ENCODE measurements around the gene ZDHHC14. TPM values are rescaled to one million over a fixed set of nuclear protein-coding genes. Genes with fewer than 3 reads are reported as not detected.

The ZDHHC14 gene
- total and polyA plus RNA-seq, 2 of the 8 experiments (the other 6 are each of a cell fraction or from before 2014, with no cell fraction given): 2.9 to 5.3 TPM

DNA sequence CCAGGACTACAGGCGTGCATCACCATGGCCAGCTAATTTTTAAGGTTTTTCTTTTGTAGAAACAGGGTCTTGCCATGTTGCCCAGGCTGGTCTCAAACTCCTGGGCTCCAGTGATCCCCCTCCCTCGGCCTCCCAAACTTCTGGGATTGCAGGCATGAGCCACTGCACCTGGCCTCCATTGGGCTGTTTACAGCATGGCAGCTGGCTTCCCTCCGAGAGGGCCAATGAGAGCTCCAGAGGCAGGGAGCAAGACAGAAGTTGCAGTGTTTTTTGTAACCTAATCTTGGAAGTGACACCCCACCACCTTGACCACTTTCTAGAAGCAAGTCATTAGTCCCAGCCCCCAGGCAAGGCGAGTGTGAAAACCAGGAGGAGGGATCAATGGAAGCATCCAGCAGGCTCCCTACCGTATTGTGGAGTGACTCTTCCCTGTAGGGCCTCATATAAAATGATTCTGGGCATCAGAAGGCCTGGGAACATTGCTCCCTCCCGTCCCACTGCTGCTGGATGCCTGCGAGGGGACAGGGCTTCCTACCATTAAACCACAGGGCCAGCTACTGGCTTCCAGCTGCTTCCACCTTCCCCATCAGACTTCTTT, 144.4 kb downstream of the ZDHHC14 start:
- Histone ChIP-seq H2BK5ac (ENCODE audit: low read depth, low read length) (no peak overlapping the region), H2AK5ac (ENCODE audit: low read depth, low read length) (no peak overlapping the region), H3K9me3 (ENCODE audit: insufficient read depth in 2 of 2, low read depth in 1 of 2, low read length in 1 of 2) (peaks cover 0 to 2% of the 10 kb centered on the region in 2 experiments; a peak in 1 of 4 replicates), H2BK20ac (ENCODE audit: low read length) (no peak overlapping the region), H4K91ac (replicated peaks; ENCODE audit: insufficient read length, low read length) (no peak overlapping the region), H3K79me1 (ENCODE audit: low read depth, low read length) (no peaks in the 10 kb centered on the region), H4K20me1 (replicated peaks in 1 of 2; ENCODE audit: control insufficient read depth in 1 of 2, insufficient read depth in 2 of 2, low read length in 2 of 2) (no peaks in the 10 kb centered on the region), H3K36me3 (ENCODE audit: control insufficient read depth in 2 of 4, insufficient read depth in 4 of 4, low read length in 3 of 4) (no peaks in the 10 kb centered on the region), H3K4me3 (ENCODE audit: extremely low read depth in 1 of 4, insufficient read depth in 2 of 4, low read depth in 3 of 4, low read length in 4 of 4) (no peak overlapping the region), H2BK120ac (replicated peaks; ENCODE audit: low read depth, low read length) (no peak overlapping the region), H3K4me2 (ENCODE audit: insufficient read depth in 1 of 2, low read depth in 2 of 2, low read length in 2 of 2) (no peak overlapping the region), H3K4me1 (replicated peaks in 1 of 4; ENCODE audit: control insufficient read depth in 3 of 4, insufficient read depth in 4 of 4, low read length in 3 of 4) (peaks cover 0 to 3% (median 0%) of the 10 kb centered on the region in 4 experiments; a peak in 1 of 7 replicates), H2AFZ (ENCODE audit: low read length) (no peak overlapping the region), H2BK15ac (ENCODE audit: low read length) (no peak overlapping the region), H3K18ac (ENCODE audit: extremely low read depth, low read length) (no peak overlapping the region; the same call in 1 of the 2 replicates), H3K14ac (ENCODE audit: insufficient read length) (no peak overlapping the region), H3K23ac (ENCODE audit: insufficient read length) (no peak overlapping the region), H3K9ac (replicated peaks in 1 of 4; ENCODE audit: extremely low read depth in 1 of 4, low read depth in 3 of 4, low read length in 3 of 4) (no peak overlapping the region), H3K4ac (replicated peaks; ENCODE audit: insufficient read length, low read depth, low read length) (no peak overlapping the region), H2BK12ac (ENCODE audit: low read depth, low read length) (no peak overlapping the region), H3K23me2 (ENCODE audit: low read depth, low read length) (no peaks in the 10 kb centered on the region), H3K27ac (ENCODE audit: low read depth, low read length) (no peak overlapping the region), H3K79me2 (ENCODE audit: control insufficient read depth in 1 of 2, insufficient read depth in 2 of 2, low read length in 2 of 2) (no peaks in the 10 kb centered on the region), H4K5ac (ENCODE audit: insufficient read length, low read depth, low read length) (no peak overlapping the region), H3K56ac (replicated peaks; ENCODE audit: insufficient read length, low read depth, low read length) (no peak overlapping the region), H3K27me3 (replicated peaks in 1 of 4; ENCODE audit: control insufficient read depth in 3 of 4, extremely low read depth in 1 of 4, insufficient read depth in 3 of 4, low read length in 3 of 4) (no peaks in the 10 kb centered on the region), H4K8ac (ENCODE audit: extremely low read depth, insufficient read depth, low read length) (no peak overlapping the region)
- DNase-seq (ENCODE audit: low read depth in 1 of 2, low spot score in 2 of 2): no peak
- 94% methylated on average over 7 of the region's 7 CpGs; no CpG with 5 or more reads in 1 of the 2 experiments for WGBS, 2 experiments (ENCODE audit: extremely low coverage in 1 of 2, insufficient coverage in 1 of 2, insufficient read length in 1 of 2, insufficient replicate concordance in 2 of 2, low coverage in 1 of 2, low lambda C conversion rate in 2 of 2, missing lambda C conversion rate in 1 of 2)
- CTCF ChIA-PET (ENCODE audit: partially characterized antibody): interaction anchor here (0.7 kb wide), 1 partner anchor 308 kb away, joined by 3 read pairs; no protein-coding TSS in a partner anchor
- FAIRE-seq: no peak
- POLR2A ChIA-PET (ENCODE audit: partially characterized antibody): interaction anchor here (1.3 kb wide), 1 partner anchor 13 kb away, joined by 3 read pairs; no protein-coding TSS in a partner anchor
- TF ChIP-seq HDAC2 (IDR thresholded peaks at IDR 0.05; ENCODE audit: borderline replicate concordance in 1 of 2, low read depth in 2 of 2, low read length in 2 of 2): no peak
- TF ChIP-seq TEAD4 (IDR thresholded peaks at IDR 0.05; ENCODE audit: low read depth, low read length): no peak
- TF ChIP-seq RAD21 (IDR thresholded peaks at IDR 0.05 in 1 of 2, conservative IDR thresholded peaks at IDR 0.05 in 1 of 2; ENCODE audit: low read depth in 2 of 2, low read length in 2 of 2): no peak
- no peak for TF ChIP-seq BACH1 (IDR thresholded peaks at IDR 0.05; ENCODE audit: low read length)
- TF ChIP-seq TBP (IDR thresholded peaks at IDR 0.05; ENCODE audit: low read depth, low read length): no peak
- no peak for TF ChIP-seq SIN3A (conservative IDR thresholded peaks at IDR 0.05 in 1 of 2, IDR thresholded peaks at IDR 0.05 in 1 of 2; ENCODE audit: low read depth in 1 of 2, low read length in 2 of 2)
- TF ChIP-seq, protein P1, sequence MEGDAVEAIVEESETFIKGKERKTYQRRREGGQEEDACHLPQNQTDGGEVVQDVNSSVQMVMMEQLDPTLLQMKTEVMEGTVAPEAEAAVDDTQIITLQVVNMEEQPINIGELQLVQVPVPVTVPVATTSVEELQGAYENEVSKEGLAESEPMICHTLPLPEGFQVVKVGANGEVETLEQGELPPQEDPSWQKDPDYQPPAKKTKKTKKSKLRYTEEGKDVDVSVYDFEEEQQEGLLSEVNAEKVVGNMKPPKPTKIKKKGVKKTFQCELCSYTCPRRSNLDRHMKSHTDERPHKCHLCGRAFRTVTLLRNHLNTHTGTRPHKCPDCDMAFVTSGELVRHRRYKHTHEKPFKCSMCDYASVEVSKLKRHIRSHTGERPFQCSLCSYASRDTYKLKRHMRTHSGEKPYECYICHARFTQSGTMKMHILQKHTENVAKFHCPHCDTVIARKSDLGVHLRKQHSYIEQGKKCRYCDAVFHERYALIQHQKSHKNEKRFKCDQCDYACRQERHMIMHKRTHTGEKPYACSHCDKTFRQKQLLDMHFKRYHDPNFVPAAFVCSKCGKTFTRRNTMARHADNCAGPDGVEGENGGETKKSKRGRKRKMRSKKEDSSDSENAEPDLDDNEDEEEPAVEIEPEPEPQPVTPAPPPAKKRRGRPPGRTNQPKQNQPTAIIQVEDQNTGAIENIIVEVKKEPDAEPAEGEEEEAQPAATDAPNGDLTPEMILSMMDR (IDR thresholded peaks at IDR 0.05; ENCODE audit: control extremely low read depth in 1 of 3, insufficient read depth in 1 of 3, low read depth in 1 of 3, low read length in 3 of 3): no peak
- no peak for TF ChIP-seq NRF1 (IDR thresholded peaks at IDR 0.05; ENCODE audit: low read depth, low read length)
- TF ChIP-seq, protein P2, sequence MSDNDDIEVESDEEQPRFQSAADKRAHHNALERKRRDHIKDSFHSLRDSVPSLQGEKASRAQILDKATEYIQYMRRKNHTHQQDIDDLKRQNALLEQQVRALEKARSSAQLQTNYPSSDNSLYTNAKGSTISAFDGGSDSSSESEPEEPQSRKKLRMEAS (IDR thresholded peaks at IDR 0.05): no peak
